ENCODE results near the gene PTH2. TPM values are rescaled to one million over a fixed set of nuclear protein-coding genes. Genes with fewer than 3 reads are reported as not detected.

PTH2 gene
- total and polyA plus RNA-seq, 2 donors (not counting 3 experiments of a cell fraction or from before 2014, with no cell fraction given): not detected

GRCh38 chr19:49389406-49389805 is 33.8 kb downstream of the PTH2 start:
- H3K36me3 ChIP-seq (ENCODE audit: control insufficient read depth in 2 of 2, extremely low read depth in 1 of 2, insufficient read depth in 2 of 2, low read length in 2 of 2): no peaks in the 10 kb centered on the region
- no peaks in the 10 kb centered on the region for H3K9me3 ChIP-seq (replicated peaks; ENCODE audit: control insufficient read depth, insufficient read depth, low read length)
- H3K4me2 ChIP-seq (ENCODE audit: insufficient read depth, low read length): no peak overlapping the region
- intact Hi-C loops (cut with micrococcal nuclease) (no loop called here), dilution Hi-C loops (cut with MboI; ENCODE audit: extremely low pct_ligation_motif_present, low sequenced_read_pairs) (no loop called here)
- FAIRE-seq (no peak), DNase-seq (ENCODE audit: low read depth, low spot score) (no peak)
- CTCF ChIA-PET: no interaction called here
- H3K4me3 ChIP-seq (replicated peaks in 1 of 3; ENCODE audit: insufficient read depth in 1 of 3, low read depth in 1 of 3, low read length in 3 of 3): no peak overlapping the region
- no peak overlapping the region for H2AFZ ChIP-seq (ENCODE audit: low read depth, low read length)
- POLR2A ChIA-PET: interaction anchor here (0.7 kb wide), 1 partner anchor 152 kb away, joined by 7 read pairs; no protein-coding TSS in a partner anchor
- H3K27me3 ChIP-seq (ENCODE audit: control insufficient read depth in 2 of 2, insufficient read depth in 2 of 2, low read length in 2 of 2): peaks cover 0 to 2% of the 10 kb centered on the region in 2 experiments
- no peaks in the 10 kb centered on the region for H3K4me1 ChIP-seq (ENCODE audit: control insufficient read depth, extremely low read depth, insufficient read depth, low read length)
- no peaks in the 10 kb centered on the region for H3K79me2 ChIP-seq (ENCODE audit: control insufficient read depth, insufficient read depth, low read length)
- TF ChIP-seq MYC (IDR thresholded peaks at IDR 0.05; ENCODE audit: low read depth, low read length): no peak
- TF ChIP-seq, protein P1, sequence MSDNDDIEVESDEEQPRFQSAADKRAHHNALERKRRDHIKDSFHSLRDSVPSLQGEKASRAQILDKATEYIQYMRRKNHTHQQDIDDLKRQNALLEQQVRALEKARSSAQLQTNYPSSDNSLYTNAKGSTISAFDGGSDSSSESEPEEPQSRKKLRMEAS (IDR thresholded peaks at IDR 0.05; ENCODE audit: insufficient read depth, insufficient read length): no peak
- no peak for TF ChIP-seq EZH2 (IDR thresholded peaks at IDR 0.05; ENCODE audit: borderline replicate concordance, low read depth, low read length, severe bottlenecking)
- TF ChIP-seq GATA2 (IDR thresholded peaks at IDR 0.05; ENCODE audit: insufficient read depth, insufficient read length, low read depth, low read length): no peak
- no peak for TF ChIP-seq FOS (IDR thresholded peaks at IDR 0.05; ENCODE audit: borderline replicate concordance, insufficient read depth, low read length)
- no peak for TF ChIP-seq POLR2A (IDR thresholded peaks at IDR 0.05; ENCODE audit: low read depth, low read length)
- TF ChIP-seq JUN (IDR thresholded peaks at IDR 0.05; ENCODE audit: borderline replicate concordance, insufficient read depth, insufficient read length, low read depth): no peak
- TF ChIP-seq, protein P2, sequence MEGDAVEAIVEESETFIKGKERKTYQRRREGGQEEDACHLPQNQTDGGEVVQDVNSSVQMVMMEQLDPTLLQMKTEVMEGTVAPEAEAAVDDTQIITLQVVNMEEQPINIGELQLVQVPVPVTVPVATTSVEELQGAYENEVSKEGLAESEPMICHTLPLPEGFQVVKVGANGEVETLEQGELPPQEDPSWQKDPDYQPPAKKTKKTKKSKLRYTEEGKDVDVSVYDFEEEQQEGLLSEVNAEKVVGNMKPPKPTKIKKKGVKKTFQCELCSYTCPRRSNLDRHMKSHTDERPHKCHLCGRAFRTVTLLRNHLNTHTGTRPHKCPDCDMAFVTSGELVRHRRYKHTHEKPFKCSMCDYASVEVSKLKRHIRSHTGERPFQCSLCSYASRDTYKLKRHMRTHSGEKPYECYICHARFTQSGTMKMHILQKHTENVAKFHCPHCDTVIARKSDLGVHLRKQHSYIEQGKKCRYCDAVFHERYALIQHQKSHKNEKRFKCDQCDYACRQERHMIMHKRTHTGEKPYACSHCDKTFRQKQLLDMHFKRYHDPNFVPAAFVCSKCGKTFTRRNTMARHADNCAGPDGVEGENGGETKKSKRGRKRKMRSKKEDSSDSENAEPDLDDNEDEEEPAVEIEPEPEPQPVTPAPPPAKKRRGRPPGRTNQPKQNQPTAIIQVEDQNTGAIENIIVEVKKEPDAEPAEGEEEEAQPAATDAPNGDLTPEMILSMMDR (IDR thresholded peaks at IDR 0.05; ENCODE audit: extremely low read depth in 1 of 2, insufficient read depth in 1 of 2, low read depth in 1 of 2, low read length in 2 of 2): no peak
- TF ChIP-seq POLR2AphosphoS5 (IDR thresholded peaks at IDR 0.05; ENCODE audit: insufficient read depth, low read depth, low read length): no peak
- no peak overlapping the region for H3K9ac ChIP-seq (replicated peaks; ENCODE audit: extremely low read depth, insufficient read depth, low read length)
- no peaks in the 10 kb centered on the region for H4K20me1 ChIP-seq (replicated peaks; ENCODE audit: control insufficient read depth, extremely low read depth, insufficient read depth, low read length)
- H3K9me1 ChIP-seq (replicated peaks; ENCODE audit: control insufficient read depth, extremely low read depth, insufficient read depth, low read length): no peaks in the 10 kb centered on the region
- H3K27ac ChIP-seq (ENCODE audit: insufficient read depth, low read depth, low read length): no peak overlapping the region
- no TSS peak for BruUV-seq (replicated peaks)
